Ishikawa (cell line): ENCODE measurements around the gene PCDH9.

Source experiments
- CEBPB ChIP-seq: IDR thresholded peaks from 2 replicates; pipeline ENCODE4 v1.6.1; 2012
- EGR1 ChIP-seq: IDR thresholded peaks from 2 replicates; pipeline ENCODE4 v1.6.1; 2012
- EP300 ChIP-seq: IDR thresholded peaks from 2 replicates; pipeline ENCODE4 v1.6.1; 2012; ENCODE audit warnings: borderline replicate concordance
- FOXM1 ChIP-seq: IDR thresholded peaks from 2 replicates; pipeline ENCODE4 v1.6.1; 2012; ENCODE audit warnings: low read depth, borderline replicate concordance
- NFIC ChIP-seq: IDR thresholded peaks from 2 replicates; pipeline ENCODE4 v1.6.1; 2012
- RAD21 ChIP-seq: IDR thresholded peaks from 2 replicates; pipeline ENCODE4 v1.6.1; 2012; ENCODE audit warnings: low read depth
- TAF1 ChIP-seq: IDR thresholded peaks from 2 replicates; pipeline ENCODE4 v1.6.1; 2012; ENCODE audit warnings: low read depth, mild to moderate bottlenecking
- TCF12 ChIP-seq: IDR thresholded peaks from 2 replicates; pipeline ENCODE4 v1.6.1; 2012; ENCODE audit warnings: low read depth
- TEAD4 ChIP-seq: IDR thresholded peaks from 2 replicates; pipeline ENCODE4 v1.6.1; 2012
- YY1 ChIP-seq: IDR thresholded peaks from 2 replicates; pipeline ENCODE4 v1.6.1; 2012; ENCODE audit warnings: low read depth
- ZBTB7A ChIP-seq: IDR thresholded peaks from 2 replicates; pipeline ENCODE4 v1.6.1; 2012; ENCODE audit warnings: low read depth
- TF ChIP-seq, protein P1 (sequence below): IDR thresholded peaks from 2 replicates; pipeline ENCODE4 v1.6.1; 2012
- TF ChIP-seq, protein P2 (sequence below): IDR thresholded peaks from 2 replicates; pipeline ENCODE4 v1.6.1; 2012
- TF ChIP-seq, protein P3 (sequence below): IDR thresholded peaks from 2 replicates; pipeline ENCODE4 v1.6.1; 2012; ENCODE audit warnings: low read depth, mild to moderate bottlenecking

DNA sequence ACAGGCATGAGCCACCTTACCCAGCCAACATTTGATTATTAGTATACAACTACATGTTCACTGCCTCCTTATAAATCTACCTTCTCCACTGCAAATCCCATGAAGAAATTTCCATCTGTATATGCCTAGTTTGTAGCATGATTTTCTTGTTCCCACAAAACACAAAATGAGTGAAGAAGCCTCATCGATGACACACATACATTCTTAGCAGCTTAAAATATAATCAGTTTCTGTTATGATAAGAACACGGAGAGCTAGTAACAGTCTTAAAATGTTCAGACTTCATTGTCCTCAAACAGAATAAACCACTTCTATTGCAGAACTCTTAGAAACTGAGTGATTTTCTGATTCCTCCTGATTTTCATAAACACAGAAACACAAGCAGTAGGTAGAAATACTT lies 740.5 kb downstream of the PCDH9 start:
- TF ChIP-seq, protein P1, sequence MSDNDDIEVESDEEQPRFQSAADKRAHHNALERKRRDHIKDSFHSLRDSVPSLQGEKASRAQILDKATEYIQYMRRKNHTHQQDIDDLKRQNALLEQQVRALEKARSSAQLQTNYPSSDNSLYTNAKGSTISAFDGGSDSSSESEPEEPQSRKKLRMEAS = no peak
- TF ChIP-seq FOXM1 = no peak
- no peak for TF ChIP-seq ZBTB7A
- no peak for TF ChIP-seq EP300
- no peak for TF ChIP-seq CEBPB
- no peak for TF ChIP-seq TEAD4
- TF ChIP-seq EGR1 = no peak
- no peak for TF ChIP-seq YY1
- TF ChIP-seq NFIC = no peak
- no peak for TF ChIP-seq RAD21
- TF ChIP-seq, protein P2, sequence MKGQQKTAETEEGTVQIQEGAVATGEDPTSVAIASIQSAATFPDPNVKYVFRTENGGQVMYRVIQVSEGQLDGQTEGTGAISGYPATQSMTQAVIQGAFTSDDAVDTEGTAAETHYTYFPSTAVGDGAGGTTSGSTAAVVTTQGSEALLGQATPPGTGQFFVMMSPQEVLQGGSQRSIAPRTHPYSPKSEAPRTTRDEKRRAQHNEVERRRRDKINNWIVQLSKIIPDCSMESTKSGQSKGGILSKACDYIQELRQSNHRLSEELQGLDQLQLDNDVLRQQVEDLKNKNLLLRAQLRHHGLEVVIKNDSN = no peak
- TF ChIP-seq, protein P3, sequence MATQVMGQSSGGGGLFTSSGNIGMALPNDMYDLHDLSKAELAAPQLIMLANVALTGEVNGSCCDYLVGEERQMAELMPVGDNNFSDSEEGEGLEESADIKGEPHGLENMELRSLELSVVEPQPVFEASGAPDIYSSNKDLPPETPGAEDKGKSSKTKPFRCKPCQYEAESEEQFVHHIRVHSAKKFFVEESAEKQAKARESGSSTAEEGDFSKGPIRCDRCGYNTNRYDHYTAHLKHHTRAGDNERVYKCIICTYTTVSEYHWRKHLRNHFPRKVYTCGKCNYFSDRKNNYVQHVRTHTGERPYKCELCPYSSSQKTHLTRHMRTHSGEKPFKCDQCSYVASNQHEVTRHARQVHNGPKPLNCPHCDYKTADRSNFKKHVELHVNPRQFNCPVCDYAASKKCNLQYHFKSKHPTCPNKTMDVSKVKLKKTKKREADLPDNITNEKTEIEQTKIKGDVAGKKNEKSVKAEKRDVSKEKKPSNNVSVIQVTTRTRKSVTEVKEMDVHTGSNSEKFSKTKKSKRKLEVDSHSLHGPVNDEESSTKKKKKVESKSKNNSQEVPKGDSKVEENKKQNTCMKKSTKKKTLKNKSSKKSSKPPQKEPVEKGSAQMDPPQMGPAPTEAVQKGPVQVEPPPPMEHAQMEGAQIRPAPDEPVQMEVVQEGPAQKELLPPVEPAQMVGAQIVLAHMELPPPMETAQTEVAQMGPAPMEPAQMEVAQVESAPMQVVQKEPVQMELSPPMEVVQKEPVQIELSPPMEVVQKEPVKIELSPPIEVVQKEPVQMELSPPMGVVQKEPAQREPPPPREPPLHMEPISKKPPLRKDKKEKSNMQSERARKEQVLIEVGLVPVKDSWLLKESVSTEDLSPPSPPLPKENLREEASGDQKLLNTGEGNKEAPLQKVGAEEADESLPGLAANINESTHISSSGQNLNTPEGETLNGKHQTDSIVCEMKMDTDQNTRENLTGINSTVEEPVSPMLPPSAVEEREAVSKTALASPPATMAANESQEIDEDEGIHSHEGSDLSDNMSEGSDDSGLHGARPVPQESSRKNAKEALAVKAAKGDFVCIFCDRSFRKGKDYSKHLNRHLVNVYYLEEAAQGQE = no peak
- TF ChIP-seq TAF1 = no peak
- TF ChIP-seq TCF12 = no peak
